GM12892 (cell line): ENCODE data around the gene SFSWAP.

Experiments used
- POLR2AphosphoS5 ChIP-seq: IDR thresholded peaks from 2 replicates; pipeline ENCODE4 v1.6.1; 2011; ENCODE audit warnings: low read depth, low read length, control low read depth
- TAF1 ChIP-seq: IDR thresholded peaks from 2 replicates; pipeline ENCODE4 v1.6.1; 2011; ENCODE audit warnings: low read depth, mild to moderate bottlenecking, control low read depth, low read length, borderline replicate concordance

GRCh38 chr12:131759176-131759575, 48.3 kb downstream of the SFSWAP start:
- no peak for TF ChIP-seq TAF1
- no peak for TF ChIP-seq POLR2AphosphoS5
